22Rv1 (cell line): ENCODE results near the gene PTK7.

Source experiments
- ZFX ChIP-seq: fragments of 450-650 bp; IDR thresholded peaks from 2 replicates; pipeline ENCODE4 v1.6.1; 2017; ENCODE audit warnings: antibody characterized with exemption, borderline replicate concordance
- TF ChIP-seq, protein P1 (sequence below): fragments of 450-650 bp; IDR thresholded peaks from 2 replicates; pipeline ENCODE4 v1.5.1; 2017; ENCODE audit warnings: mild to moderate bottlenecking

- TF ChIP-seq, protein P1, sequence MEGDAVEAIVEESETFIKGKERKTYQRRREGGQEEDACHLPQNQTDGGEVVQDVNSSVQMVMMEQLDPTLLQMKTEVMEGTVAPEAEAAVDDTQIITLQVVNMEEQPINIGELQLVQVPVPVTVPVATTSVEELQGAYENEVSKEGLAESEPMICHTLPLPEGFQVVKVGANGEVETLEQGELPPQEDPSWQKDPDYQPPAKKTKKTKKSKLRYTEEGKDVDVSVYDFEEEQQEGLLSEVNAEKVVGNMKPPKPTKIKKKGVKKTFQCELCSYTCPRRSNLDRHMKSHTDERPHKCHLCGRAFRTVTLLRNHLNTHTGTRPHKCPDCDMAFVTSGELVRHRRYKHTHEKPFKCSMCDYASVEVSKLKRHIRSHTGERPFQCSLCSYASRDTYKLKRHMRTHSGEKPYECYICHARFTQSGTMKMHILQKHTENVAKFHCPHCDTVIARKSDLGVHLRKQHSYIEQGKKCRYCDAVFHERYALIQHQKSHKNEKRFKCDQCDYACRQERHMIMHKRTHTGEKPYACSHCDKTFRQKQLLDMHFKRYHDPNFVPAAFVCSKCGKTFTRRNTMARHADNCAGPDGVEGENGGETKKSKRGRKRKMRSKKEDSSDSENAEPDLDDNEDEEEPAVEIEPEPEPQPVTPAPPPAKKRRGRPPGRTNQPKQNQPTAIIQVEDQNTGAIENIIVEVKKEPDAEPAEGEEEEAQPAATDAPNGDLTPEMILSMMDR = no peak
- no peak for TF ChIP-seq ZFX
Observed at GRCh38 chr6:43119482-43119881, 43.4 kb downstream of the PTK7 start.
